Amniotic stem cell (primary cell): ENCODE measurements around the gene NIPBL.
"Not testable (repeated sequence)": the region's sequence is repeated elsewhere in the genome, so short reads cannot be mapped to it uniquely, and the experiment has no call there.

Experiments
- DNase-seq: peaks from one replicate; lab custom pipeline; 2025; lab: John Stamatoyannopoulos, UW

The NIPBL gene

DNA sequence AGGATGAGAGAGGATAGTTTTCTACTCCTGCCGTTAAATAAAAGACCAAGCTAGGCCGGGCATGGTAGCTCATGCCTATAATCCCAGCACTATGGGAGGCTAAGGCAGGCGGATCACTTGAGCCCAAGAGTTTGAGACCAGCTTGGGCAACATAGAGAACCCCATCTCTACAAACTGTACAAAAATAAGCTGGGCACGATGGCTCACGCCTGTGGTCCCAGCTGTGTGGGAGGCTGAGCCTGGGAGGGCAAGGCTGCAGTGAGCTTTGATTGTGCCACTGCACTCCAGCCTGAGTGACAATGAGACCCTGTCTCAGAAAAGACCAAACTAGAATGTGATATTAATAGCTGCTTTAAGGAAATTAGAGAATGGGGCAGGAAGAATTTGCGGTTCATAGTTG lies 158.4 kb downstream of the NIPBL start:
- no peak for DNase-seq

DNA sequence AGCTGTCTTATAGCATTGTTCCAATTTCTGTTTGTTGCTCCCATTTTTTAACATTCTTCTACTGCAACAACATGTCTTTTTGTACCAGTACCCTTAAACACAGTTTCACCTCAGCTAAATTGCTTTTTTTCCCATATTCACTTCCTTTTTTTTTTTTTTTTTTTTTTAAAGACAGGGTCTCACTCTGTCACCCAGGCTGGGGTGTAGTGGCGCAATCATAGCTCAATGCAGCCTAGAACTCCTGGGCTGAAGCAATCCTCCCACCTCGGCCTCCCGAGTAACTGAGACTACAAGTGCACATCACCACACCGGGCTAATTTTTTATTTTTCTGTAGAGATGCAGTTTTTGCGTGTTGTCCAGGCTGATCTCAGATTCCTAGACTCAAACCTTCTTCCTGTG lies 161.3 kb downstream of the NIPBL start:
- no peak for DNase-seq

DNA sequence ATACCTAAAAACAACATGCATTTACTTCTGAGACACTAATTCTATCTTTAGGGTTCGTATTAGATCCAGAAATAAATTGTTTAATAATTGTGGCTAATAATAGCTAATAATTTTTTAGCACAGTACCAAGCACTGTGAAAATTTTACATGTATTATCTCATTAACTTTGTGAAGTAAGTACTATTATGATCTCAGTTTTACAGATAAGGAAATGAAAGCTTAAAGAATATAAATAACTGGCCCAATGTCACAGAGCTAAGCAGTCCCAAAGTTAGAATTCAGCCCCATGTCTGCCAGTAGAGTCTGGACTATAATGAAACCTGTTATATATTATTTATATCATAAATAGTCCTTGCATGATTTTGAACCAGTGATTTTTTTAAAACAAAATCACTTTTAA lies 163.3 kb downstream of the NIPBL start:
- no peak for DNase-seq

DNA sequence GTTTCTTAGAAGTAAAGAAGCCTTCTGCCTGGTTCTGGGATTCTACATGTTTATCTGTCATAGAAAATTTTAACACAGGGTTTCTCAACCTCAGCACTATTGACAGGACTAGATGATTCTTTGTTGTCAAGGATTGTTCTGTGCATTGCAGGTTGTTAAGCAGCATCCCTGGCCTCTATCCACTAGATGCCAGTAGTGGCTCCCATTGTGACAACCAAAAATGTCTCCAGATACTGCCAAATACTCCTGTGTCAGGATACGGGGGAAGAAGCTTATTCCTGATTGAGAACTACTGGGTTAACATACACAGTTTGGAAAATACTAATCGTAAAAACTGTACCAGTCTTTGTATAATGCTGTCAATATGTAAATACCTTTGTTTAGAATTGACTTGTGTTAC lies 167.1 kb downstream of the NIPBL start:
- DNase-seq, result no peak

DNA sequence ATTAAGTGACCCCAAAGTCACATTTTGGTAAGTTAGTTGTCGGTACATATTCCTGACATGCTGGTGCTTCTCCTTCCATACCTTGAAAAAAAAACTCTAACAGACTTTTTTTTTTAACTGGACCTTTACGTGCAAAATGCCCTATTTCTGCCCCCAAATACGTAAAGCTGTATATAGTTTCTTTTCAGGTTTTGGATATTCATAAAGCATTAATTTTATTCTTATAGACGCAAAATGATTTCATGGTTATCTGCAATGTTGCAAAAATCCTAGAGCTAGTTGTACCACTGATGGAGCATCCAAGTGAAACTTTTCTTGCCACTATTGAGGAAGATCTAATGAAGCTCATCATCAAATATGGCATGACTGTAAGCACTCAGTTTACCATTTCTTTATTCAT lies 167.6 kb downstream of the NIPBL start:
- DNase-seq, result no peak

DNA sequence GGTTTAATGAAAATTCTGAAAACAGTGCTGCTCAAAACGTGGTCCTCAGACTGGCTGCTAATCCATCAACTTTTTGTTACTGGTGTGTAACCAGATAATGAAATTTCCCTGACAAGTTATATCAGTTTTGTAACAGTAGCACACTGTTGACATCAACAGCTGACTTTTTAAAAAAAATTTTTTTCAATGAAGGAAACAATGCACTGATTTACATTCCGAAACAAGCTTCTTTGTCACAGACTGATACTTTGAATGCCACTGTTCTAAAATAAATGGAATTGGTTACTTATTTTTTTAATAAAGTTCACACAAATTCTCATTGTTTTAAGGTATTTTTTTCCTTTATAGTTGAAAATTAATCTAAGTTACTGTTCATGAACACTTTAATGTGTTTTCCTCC lies 169.1 kb downstream of the NIPBL start:
- DNase-seq, result no peak

DNA sequence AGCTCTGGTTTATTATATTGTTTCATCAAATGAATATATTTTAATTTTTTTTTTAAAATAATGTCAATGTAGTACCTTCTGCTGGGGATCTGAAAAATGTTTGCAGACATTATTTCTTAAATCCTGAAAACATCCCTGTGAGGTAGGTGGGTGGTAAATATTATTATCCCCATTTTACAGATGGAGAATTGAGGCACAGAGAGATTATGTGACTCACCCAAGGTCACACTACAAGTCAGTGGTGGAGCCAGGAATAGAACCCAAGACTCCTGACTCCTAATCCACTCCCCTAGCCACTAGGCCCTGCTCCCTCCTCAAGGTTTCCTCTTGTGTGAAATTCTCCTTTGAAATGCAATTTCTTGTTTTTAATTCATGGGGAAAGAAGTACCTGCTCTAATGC lies 171.4 kb downstream of the NIPBL start:
- no peak for DNase-seq

DNA sequence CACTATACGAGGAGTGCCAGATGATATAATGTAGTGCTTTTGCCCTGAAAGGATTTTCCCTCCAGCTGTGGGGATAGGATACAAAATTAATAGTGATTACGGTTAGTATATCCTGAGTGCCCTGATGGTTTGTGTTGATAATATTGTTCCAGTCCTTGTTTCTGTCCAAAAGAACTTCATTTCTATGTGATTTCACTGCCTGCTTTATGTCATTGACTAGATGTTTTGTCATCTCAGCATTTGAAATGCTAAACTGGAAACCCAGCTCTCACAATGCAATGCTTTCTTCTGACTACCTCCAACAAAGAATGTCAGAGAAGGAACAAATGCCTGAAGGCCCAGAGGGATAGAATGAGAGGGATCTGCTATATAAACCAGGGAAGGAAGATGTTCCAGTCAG lies 177.8 kb downstream of the NIPBL start:
- no peak for DNase-seq

DNA sequence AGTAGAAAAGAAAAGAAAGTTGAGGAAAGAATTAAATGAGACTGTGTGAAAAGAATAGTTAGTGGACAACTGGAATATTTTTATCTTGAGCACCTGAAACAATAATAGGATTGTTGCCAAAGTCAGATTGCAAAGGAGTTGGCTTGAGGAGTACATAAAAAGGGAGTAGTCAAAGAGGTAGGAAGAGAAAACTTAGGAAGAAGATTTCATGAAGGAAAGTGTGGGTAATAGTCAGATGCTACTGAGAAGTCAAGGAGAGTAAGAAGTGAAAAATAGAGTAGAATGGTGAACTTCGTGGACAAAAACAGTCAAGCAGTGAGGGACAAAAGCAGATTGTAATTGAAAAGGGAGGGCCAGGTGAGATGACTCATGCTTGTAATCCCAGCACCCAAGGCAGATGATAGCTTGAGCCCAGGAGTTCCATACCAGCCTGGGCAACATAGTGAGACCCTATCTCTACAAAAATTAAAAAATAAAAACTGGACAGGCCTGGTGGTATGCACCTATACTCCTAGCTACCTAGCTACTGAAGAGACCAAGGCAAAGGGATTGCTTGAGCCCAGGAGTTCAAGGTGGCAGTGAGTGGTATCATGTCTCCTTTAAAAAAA lies 178.9 kb downstream of the NIPBL start:
- no peak for DNase-seq

DNA sequence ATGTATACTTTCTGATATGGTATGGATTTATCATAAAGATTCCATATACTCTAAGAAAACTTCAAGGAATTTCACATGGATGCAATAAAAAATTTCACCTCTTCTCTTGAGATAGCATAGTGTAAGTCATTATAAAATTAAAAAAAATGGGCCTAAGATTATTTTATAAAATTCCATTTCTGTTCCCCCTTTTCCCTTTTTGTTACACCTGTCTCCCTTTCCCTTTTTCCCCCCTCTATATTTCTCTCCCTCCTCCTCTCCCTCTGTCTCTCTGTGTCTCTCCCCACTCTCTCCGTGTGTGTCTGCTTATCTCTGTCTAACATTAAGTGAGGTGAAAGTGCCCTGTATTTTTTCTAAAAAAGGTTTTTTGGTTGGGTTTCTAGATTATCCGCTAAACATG lies 180.2 kb downstream of the NIPBL start:
- DNase-seq, result no peak

DNA sequence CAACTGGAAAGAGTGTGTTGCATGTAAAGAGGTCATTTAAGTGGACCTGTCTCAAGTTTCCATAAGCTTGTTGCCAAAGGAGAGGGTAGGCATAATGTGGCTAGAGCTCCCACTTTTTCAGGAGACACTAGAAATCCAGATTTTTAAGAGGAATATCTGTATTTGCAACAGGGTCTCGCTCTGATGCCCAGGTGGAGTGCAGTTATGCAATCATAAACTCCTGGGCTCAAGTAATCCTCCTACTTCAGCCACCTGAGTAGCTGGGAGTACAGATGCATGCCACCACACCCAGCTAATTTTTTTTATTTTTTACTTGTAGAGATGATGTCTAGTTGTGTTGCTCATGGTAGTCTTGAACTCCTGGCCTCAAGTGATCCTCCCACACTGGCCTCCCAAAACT lies 183.5 kb downstream of the NIPBL start:
- no peak for DNase-seq

DNA sequence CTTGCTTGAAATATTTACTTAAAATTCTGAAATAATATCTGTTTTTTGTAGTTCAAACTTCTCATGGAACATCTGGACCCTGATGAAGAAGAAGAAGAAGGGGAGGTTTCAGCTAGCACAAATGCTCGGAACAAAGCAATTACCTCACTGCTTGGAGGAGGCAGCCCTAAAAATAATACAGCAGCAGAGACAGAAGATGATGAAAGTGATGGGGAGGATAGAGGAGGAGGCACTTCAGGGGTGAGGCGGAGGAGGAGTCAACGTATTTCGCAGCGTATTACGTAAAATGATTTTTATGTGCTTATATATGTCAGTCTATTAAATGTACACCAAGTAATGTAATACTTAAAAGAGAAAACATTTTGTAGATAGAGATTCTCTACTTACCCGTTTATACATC lies 187.2 kb downstream of the NIPBL start:
- no peak for DNase-seq

DNA sequence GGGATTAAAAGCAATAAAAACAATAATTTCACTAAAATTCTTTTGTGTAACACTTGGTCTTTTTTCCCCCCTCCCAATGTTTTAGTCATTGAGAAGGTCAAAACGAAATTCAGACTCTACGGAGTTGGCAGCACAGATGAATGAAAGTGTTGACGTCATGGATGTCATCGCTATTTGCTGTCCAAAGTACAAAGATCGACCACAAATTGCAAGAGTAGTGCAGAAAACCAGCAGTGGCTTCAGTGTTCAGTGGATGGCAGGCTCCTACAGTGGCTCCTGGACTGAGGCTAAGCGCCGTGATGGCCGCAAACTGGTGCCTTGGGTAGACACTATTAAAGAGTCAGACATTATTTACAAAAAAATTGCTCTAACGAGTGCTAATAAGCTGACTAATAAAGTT lies 187.9 kb downstream of the NIPBL start:
- DNase-seq, result no peak

DNA sequence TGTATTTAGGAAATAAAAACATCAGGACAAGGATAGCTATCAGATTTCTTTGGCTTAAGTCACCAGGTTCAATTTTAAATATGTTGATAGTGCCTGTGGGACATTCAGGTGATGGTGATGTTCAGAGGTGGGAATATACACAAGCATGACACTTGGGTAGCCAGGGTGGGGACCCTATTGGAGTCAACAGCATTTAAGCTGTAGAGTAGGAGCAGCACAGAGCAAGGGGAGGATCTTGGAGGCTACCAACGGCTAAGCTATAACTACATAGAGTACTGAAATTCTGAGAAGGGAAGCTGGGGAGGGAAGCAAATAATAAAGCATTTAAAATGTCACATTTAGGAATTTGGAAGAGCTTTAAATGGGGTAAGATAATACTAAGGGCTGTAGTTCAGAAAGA lies 194.9 kb downstream of the NIPBL start:
- no peak for DNase-seq

DNA sequence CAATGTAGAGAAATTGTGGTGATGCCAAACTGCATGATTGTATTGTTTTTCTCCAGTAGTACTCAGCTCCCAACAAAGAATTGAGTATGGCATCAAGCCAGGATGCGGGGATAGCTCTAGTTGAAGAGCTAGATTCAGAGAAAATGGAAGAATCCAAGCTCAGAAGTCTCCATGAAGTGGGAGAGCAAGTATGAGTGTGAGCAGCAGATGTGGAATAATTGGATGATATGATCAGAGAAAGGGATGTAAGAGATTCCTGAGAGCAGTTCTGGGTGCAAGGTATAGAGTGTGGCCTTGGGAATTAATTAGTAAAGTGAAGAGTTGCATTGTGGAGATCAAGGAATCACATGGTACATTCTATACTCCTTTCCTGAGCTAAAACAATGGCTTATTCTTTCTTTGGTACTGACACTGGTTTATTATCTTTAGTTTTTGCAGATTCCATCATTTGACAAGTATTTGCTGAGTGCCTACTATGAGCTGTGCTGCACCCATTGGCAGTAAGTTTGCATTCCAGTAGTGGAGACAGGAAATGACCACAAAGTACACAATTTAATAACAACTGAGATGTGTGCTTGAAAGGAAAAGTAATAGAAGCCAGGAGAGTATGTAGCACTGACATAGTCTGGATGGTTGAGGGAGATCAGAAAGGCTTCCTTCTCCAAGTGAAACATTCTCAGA lies 195.5 kb downstream of the NIPBL start:
- DNase-seq, result peak; percentile 2

DNA sequence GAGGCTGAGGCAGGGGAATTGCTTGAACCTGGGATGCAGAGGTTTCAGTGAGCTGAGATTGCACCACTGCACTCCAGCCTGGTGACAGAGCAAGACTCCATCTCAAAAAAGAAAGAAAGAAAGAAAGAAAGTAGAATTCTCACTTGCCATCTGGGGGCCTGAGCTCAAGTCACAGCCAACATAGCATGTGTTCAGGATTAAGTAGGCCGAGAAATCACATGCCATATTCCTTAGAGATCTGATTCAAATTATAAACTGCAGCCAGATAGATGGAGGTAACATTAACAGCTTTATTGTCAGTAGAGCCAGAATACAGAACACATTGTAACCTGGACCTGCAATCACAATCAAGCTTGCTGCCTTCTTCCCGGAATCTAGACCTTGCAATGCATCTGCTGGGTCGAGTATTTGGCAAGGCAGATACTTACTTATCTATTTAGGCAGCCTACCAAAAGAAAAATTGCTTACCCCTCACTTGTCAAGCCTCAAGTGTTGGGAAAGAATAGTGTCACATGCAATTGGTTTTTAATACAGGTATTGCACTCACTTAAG lies 198.9 kb downstream of the NIPBL start:
- DNase-seq, result no peak

DNA sequence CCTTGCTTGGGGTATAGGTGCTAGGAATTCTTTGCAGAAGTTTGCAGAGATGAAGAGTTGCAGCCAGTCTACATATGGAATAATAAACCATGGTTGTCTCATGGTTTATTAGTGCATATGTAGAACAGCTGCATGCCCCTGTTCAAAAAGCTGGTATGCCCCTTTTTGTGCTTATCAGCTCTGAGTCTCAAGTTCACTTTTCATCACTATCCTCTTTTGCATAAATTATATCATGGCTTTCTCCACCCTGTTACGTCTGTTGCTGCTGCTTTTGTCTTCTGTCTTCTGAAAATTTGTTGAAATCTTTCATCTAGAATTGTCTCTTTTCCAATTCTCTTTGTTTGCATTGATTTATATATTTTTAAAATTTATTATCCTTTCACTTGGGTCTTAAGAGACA lies 200.6 kb downstream of the NIPBL start:
- DNase-seq, result no peak

DNA sequence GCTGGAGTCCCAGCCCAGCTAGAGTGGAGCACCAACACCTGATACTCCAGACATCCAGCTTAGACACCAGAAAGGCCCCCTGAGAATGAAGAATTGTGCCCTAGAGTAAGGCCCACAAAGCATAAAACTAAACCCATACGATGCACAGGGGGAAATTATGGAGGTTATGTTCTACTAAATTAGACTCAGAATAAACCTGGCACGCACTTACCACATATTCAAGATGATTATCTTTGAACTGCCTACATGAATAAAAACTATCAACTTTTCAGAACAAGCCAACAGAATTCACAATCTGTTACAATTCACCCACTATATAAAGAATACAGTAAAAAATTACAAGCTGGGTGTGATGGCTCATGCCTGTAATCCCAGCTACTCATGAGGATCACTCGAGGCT lies 204.1 kb downstream of the NIPBL start:
- no peak for DNase-seq

DNA sequence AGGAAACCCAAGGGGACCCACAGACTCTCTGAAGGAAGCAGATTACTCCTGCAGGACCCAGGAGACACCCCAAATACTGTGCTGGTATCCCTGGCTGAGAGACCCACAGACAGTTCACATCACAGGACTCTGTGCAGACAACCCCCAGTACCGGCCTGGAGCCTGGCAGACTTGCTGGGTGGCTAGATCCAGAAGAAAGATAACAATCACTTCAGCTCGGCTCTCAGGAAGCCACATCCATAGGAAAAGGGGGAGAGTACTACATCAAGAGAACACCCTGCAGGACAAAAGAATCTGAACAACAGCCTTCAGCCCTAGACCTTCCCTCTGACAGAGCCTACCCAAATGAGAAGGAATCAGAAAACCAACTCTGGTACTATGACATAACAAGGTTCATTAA lies 206.4 kb downstream of the NIPBL start:
- DNase-seq, result not testable (repeated sequence)

DNA sequence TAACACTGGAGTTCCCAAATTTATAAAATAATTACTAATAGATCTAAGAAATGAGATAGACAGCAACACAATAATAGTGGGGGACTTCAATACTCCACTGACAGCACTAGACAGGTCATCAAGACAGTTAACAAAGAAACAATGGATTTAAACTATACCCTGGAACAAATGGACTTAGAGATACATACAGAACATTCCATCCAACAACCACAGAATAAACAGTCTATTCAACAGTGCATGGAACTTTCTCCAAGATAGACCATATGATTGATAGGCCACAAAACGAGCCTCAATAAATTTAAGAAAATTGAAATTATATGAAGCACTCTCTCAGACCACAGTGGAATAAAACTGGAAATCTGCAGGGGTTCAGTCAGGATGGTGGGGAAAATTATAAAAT lies 209.5 kb downstream of the NIPBL start:
- not testable (repeated sequence) for DNase-seq

DNA sequence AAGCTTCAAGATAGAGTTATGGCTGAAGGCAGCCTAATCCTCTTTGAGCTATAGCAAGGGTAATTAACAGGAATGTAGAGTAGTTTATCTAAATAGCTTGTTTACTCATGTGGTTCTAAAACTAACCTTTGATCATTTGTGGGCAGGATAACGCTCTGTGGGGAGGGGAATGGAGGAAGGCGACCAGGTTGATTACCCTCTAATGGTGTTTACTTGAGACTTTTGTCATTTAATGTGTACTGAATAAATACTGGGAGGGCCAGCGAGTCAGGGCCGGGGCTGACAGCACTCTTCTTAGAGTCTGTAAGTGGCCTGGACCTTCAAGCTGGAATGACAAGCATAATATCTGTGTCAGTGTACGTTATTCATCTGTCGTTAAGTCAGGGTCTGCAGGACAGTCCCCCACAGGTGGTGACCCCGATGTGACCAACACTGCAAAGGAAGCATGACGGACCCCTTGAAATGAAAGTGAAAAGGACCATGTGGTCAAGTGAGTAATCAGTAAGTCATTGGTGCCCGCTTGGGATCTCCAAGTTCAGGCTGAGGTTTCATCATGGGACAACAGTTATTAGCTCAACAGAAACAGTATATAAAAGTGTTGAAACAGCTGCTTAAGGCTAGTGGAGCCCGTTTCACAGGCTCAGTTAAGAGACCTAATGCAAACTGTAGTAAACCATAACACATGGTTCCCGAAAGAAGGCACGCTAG lies 210.1 kb downstream of the NIPBL start:
- DNase-seq, result no peak

DNA sequence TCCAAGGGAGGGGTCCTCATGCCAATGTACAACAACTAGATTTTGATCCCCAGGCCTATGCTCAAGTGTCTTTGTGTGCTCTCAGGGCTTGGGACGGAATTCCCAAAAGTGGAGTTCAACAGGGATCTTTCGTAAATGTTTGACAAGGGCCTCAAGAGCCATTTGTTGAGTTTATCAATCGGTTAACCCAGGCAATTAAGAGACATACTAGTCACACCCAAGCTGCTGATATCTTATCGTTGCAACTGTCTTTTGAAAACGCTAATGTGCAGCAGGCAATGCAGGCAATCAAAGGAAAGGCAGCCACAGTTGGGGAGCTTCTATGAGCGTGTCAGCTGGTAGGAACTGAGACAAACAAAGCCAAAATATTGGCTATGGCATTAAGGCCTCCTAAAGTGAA lies 211.4 kb downstream of the NIPBL start:
- no peak for DNase-seq

DNA sequence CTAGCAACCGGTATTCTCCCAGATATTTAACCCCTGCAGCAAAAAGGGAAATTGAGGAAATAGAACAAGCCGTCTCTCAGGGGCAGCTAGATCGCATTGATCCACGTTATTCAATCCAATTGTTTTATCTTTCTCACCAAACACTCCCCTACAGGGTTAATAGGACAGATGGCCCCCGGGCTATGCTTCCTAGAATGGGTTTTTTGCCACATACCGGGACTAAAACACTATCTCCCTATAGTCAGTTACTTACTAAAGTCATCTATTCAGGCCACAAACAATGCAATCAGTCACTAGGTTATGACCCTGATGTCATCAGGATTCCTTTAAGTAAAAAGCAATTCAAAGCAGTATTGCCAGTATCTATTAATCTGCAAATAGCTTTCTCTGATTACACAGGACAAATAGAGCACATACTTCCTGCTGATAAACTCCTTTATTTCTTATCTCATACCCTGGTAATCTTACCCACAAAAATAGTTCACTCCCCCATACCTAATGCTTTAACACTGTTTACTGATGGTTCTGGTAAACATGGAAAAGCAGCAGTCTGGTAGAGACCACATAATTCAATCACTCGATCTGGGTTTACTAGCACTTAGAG lies 213.7 kb downstream of the NIPBL start:
- DNase-seq, result no peak
